ENCODE data around the gene EWSR1. TPM values are rescaled to one million over a fixed set of nuclear protein-coding genes. Genes with fewer than 3 reads are reported as not detected.

EWSR1 gene
- total and polyA plus RNA-seq, 2 experiments from 2014 or later = 391 to 427 TPM

GRCh38 chr22:29263791-29264276 lies 4.2 kb upstream of the EWSR1 start:
- Histone ChIP-seq H3K4me2 (no peak overlapping the region), H3F3A (replicated peaks; ENCODE audit: low read depth) (0 out of 2 replicates have a peak, but pooled peaks cover 2% of the 10 kb centered on the region), H3K4me3 (no peak overlapping the region), H3K36me3 (ENCODE audit: insufficient read depth) (peaks cover 11% of the 10 kb centered on the region; the same call in 1 of the 2 replicates), H4K20me1 (replicated peaks; ENCODE audit: insufficient read depth) (no peaks in the 10 kb centered on the region; the same call in 1 of the 2 replicates), H2AFZ (no peak overlapping the region), H3K27me3 (ENCODE audit: insufficient read depth) (no peaks in the 10 kb centered on the region), H3K4me1 (ENCODE audit: insufficient read depth) (peaks cover 10% of the 10 kb centered on the region), H3K79me2 (replicated peaks; ENCODE audit: insufficient read depth) (peaks cover 28% of the 10 kb centered on the region), H3K9me2 (ENCODE audit: insufficient read depth) (no peaks in the 10 kb centered on the region), H3K27ac (ENCODE audit: low read depth) (no peak overlapping the region)
- peaks cover 9% of the 10 kb centered on the region for H3K4me1 Mint-ChIP-seq
- H3K36me3 Mint-ChIP-seq (ENCODE audit: low read depth) = peaks cover 44% of the 10 kb centered on the region
- TF ChIP-seq JUNB (IDR thresholded peaks at IDR 0.05; ENCODE audit: unreplicated experiment) = no peak
- no peak for TF ChIP-seq NANOG (IDR thresholded peaks at IDR 0.05; ENCODE audit: borderline replicate concordance)
- TF ChIP-seq ETS1 (IDR thresholded peaks at IDR 0.05) = no peak
- TF ChIP-seq ZNF114 (CRISPR knock-in tag; IDR thresholded peaks at IDR 0.05) = no peak
- TF ChIP-seq CREB1 (CRISPR knock-in tag; IDR thresholded peaks at IDR 0.05; ENCODE audit: low read depth) = no peak
- no peak for TF ChIP-seq ZNF462 (CRISPR knock-in tag; IDR thresholded peaks at IDR 0.05)
- no peak for TF ChIP-seq CTCF (conservative IDR thresholded peaks at IDR 0.05; ENCODE audit: low read depth in 2 of 2)
- ATAC-seq (no peak), DNase-seq (ENCODE audit: low spot score) (no peak)
- H3K27ac Mint-ChIP-seq = no peak overlapping the region
- H3K9me3 Mint-ChIP-seq = no peaks in the 10 kb centered on the region
- peaks cover 15% of the 10 kb centered on the region for H3K27me3 Mint-ChIP-seq (ENCODE audit: insufficient read depth, low read depth, poor library complexity)
- H3K4me3 Mint-ChIP-seq = no peak overlapping the region

Data from GM23338 (cell line).